Vagina (tissue), 2 donors: ENCODE measurements around the gene LRRC4C.

Experiments
- POLR2A ChIP-seq, 2 donors: fragments of 450-650 bp; IDR thresholded peaks; one replicate each; pipeline ENCODE4 v1.6.1; 2017; ENCODE audit warnings: antibody characterized with exemption in 2 of 2, mild to moderate bottlenecking in 2 of 2, moderate library complexity in 2 of 2
- POLR2AphosphoS5 ChIP-seq, 2 donors: sonication (generic); formaldehyde crosslinking; IDR thresholded peaks; one replicate each; pipeline ENCODE4 v1.9.0; 2017; ENCODE audit warnings: antibody characterized with exemption in 2 of 2, mild to moderate bottlenecking in 2 of 2, low read depth in 1 of 2; ENCODE audit not compliant: insufficient read depth in 1 of 2
- TF ChIP-seq, protein P1 (sequence below), 3 experiments: fragments of 450-650 bp in 2 of 3; fragments of 200-600 bp in 1 of 3; sonication (generic) in 1 of 3; IDR thresholded peaks; one replicate each; pipeline ENCODE4 v1.5.1; 2017 to 2019; ENCODE audit warnings: antibody characterized with exemption in 3 of 3, mild to moderate bottlenecking in 2 of 3, moderate library complexity in 2 of 3

DNA sequence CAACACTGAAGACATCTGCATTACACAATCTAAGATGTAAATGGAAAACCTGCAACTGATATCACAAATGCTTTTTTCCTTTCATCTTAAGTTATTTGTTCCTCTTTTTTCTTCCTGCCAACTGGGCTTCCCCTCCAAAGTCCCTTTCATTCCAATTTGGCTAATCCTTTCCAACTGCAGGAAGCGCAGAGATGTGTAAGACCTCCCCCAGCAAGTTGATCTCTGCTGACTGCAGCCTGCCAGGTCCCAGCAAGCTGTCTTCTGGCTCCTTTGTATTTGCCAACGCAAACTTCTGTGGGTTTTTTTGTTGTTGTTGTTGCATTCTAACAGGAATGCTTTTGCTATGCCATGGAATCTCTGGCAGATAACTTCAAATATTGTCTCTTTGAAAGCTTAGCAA is 38.5 kb upstream of the LRRC4C start:
- TF ChIP-seq POLR2AphosphoS5 (IDR thresholded peaks at IDR 0.05; ENCODE audit: insufficient read depth in 1 of 2, low read depth in 1 of 2) = no peak
- no peak for TF ChIP-seq POLR2A (IDR thresholded peaks at IDR 0.05)
- TF ChIP-seq, protein P1, sequence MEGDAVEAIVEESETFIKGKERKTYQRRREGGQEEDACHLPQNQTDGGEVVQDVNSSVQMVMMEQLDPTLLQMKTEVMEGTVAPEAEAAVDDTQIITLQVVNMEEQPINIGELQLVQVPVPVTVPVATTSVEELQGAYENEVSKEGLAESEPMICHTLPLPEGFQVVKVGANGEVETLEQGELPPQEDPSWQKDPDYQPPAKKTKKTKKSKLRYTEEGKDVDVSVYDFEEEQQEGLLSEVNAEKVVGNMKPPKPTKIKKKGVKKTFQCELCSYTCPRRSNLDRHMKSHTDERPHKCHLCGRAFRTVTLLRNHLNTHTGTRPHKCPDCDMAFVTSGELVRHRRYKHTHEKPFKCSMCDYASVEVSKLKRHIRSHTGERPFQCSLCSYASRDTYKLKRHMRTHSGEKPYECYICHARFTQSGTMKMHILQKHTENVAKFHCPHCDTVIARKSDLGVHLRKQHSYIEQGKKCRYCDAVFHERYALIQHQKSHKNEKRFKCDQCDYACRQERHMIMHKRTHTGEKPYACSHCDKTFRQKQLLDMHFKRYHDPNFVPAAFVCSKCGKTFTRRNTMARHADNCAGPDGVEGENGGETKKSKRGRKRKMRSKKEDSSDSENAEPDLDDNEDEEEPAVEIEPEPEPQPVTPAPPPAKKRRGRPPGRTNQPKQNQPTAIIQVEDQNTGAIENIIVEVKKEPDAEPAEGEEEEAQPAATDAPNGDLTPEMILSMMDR (IDR thresholded peaks at IDR 0.05) = no peak
